ENCODE results near the gene SLX9.

The SLX9 gene

DNA sequence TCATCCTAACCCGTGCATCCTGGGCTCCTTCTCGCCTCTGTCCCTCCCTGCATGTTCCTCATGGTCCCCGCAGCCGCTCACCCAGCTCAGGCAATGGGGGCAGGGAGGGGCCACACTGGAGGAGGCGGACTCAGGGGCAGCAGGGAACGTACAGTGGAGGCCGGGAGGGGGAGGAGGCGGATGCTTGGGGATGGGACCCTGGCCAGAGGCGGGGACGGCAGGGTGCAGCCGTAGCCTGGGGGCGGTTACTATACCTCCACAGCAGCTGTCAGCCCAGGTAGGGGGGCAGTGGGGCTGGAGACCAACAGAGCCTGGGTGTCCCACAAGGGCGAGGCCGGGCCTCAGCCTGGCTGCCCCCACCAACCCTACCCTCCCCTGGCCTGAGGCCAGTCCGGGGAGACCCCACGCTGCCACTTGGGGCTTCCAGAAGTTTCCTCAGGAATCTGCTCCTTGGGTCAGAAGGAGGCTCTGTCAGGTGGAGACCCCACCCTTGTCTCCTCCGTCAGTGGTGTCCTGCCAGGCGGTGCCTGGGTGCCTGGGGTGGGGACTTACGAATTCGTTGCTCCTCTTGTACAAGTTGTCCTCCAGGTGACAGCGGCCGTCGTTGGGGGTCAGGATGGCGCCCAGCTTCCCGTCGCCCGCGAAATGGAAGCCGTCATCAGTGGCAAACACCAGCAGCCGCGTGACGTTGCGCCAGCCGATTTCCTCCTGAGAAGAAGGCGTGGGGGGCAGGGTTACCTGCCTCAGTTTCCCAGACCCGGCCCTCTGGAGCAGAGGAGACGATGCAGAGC is 39.9 kb upstream of the SLX9 start:
- no peaks in the 10 kb centered on the region for H3K4me1 ChIP-seq (ENCODE audit: insufficient read depth, low read length, severe bottlenecking)
- H3K9ac ChIP-seq (ENCODE audit: low read length) = no peak overlapping the region
- no peaks in the 10 kb centered on the region for H3K9me3 ChIP-seq (ENCODE audit: low read length)
- H3K4me2 ChIP-seq (ENCODE audit: low read length) = no peak overlapping the region
- no peak overlapping the region for H3K4me3 ChIP-seq (ENCODE audit: low read depth, low read length, poor library complexity, severe bottlenecking)
- H3F3A ChIP-seq (ENCODE audit: insufficient read depth, low read length) = no peaks in the 10 kb centered on the region
- TF ChIP-seq, protein P1, sequence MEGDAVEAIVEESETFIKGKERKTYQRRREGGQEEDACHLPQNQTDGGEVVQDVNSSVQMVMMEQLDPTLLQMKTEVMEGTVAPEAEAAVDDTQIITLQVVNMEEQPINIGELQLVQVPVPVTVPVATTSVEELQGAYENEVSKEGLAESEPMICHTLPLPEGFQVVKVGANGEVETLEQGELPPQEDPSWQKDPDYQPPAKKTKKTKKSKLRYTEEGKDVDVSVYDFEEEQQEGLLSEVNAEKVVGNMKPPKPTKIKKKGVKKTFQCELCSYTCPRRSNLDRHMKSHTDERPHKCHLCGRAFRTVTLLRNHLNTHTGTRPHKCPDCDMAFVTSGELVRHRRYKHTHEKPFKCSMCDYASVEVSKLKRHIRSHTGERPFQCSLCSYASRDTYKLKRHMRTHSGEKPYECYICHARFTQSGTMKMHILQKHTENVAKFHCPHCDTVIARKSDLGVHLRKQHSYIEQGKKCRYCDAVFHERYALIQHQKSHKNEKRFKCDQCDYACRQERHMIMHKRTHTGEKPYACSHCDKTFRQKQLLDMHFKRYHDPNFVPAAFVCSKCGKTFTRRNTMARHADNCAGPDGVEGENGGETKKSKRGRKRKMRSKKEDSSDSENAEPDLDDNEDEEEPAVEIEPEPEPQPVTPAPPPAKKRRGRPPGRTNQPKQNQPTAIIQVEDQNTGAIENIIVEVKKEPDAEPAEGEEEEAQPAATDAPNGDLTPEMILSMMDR (IDR thresholded peaks at IDR 0.05; ENCODE audit: low read length) = no peak
- peaks cover 4% of the 10 kb centered on the region; the same call in 1 of the 2 replicates for H3K27me3 ChIP-seq (ENCODE audit: insufficient read depth, low read length)
- H3K79me2 ChIP-seq (ENCODE audit: insufficient read depth, low read length) = no peaks in the 10 kb centered on the region
- no peaks in the 10 kb centered on the region for H3K36me3 ChIP-seq (ENCODE audit: insufficient read depth, low read length)
- no peak overlapping the region for H3K27ac ChIP-seq (ENCODE audit: low read depth, low read length, poor library complexity, severe bottlenecking)
- no peaks in the 10 kb centered on the region for H4K20me1 ChIP-seq (ENCODE audit: insufficient read depth, low read length)
- no peak overlapping the region for H2AFZ ChIP-seq (ENCODE audit: low read length)
- no peaks in the 10 kb centered on the region for H3K9me2 ChIP-seq (ENCODE audit: low read depth, low read length)

DNA sequence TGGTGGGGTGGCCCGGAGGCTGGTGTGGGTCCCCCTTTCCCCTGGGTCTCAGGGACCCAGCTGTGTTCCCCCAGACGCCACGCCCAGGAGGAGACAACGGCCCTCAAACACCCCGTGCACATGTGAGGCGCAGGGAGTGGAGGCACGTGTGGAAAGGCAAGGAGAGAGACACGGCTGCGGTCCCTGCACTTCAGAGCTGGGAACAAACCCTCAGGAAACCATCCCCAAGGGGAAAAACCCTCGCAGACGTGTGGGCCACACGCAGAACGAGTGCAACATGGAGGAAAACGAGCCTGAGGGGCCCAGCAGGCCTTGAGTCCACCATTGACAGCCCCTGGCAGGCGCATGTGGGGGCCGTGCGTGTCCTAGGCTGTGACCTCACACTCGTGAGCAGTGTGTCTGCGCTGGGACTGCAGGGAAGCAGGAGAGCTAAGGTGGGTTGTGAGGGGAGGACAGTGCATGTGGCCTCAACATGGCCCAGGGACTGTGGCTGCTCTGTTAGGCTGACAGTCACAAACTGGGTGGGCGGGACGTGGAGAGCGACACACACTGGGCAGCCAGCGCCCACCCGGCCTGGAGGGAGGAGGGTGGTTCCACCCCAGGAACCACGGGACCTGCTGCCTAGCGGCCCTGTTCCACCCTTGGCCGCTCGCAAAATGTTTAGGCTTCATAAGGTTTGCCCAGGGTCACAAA is 39.1 kb upstream of the SLX9 start:
- H3K4me2 ChIP-seq (ENCODE audit: low read length) = no peak overlapping the region
- no peak overlapping the region for H2AFZ ChIP-seq (ENCODE audit: low read length)
- H3K9ac ChIP-seq (ENCODE audit: low read length) = no peak overlapping the region
- no peaks in the 10 kb centered on the region for H3K9me3 ChIP-seq (ENCODE audit: low read length)
- H3K27me3 ChIP-seq (ENCODE audit: insufficient read depth, low read length) = peaks cover 4% of the 10 kb centered on the region; the same call in 1 of the 2 replicates
- no peak overlapping the region for H3K4me3 ChIP-seq (ENCODE audit: low read depth, low read length, poor library complexity, severe bottlenecking)
- TF ChIP-seq EZH2 (IDR thresholded peaks at IDR 0.05; ENCODE audit: borderline replicate concordance, low read length) = no peak
- TF ChIP-seq, protein P1 (IDR thresholded peaks at IDR 0.05; ENCODE audit: low read length) = no peak
- no peaks in the 10 kb centered on the region for H3K9me2 ChIP-seq (ENCODE audit: low read depth, low read length)
- H4K20me1 ChIP-seq (ENCODE audit: insufficient read depth, low read length) = no peaks in the 10 kb centered on the region
- H3K36me3 ChIP-seq (ENCODE audit: insufficient read depth, low read length) = no peaks in the 10 kb centered on the region
- no peaks in the 10 kb centered on the region for H3K4me1 ChIP-seq (ENCODE audit: insufficient read depth, low read length, severe bottlenecking)
- no peak overlapping the region for H3K27ac ChIP-seq (ENCODE audit: low read depth, low read length, poor library complexity, severe bottlenecking)
- H3K79me2 ChIP-seq (ENCODE audit: insufficient read depth, low read length) = no peaks in the 10 kb centered on the region
- no peaks in the 10 kb centered on the region for H3F3A ChIP-seq (ENCODE audit: insufficient read depth, low read length)

DNA sequence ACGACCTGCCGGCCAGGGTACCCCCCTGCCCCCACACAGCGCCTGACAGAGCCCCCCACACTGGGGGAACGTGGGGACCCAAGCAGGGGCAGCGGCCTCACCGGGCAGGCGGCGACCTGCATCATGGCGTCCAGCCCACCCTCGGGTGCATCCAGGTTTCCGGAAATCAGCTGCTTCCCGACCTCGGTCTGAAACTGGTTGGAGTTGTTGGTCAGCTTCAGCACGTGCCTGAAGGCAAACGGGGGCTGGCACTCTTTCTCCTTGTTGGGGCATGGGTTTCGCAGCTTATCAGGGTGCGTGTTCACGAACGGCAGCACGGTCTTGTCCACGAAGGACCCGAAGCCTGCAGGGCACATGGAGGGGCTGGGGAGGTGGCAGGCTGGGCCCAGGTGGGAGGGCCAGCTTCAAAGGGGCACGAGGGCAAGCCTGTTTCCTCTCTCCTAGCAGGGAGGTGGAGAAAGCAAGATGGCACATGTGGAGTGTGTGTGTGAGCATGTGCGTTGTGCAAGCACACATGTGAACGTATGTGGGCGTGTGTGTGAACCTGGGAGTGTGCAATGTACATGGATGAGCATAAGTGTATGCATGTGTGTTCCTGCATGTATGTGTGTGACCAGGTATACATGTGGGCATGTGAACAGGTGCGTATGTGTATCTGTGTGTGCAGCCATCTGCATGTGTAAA is 38.3 kb upstream of the SLX9 start:
- Histone ChIP-seq H4K20me1 (ENCODE audit: insufficient read depth, low read length) (no peaks in the 10 kb centered on the region), H3K36me3 (ENCODE audit: insufficient read depth, low read length) (no peaks in the 10 kb centered on the region), H3K27ac (ENCODE audit: low read depth, low read length, poor library complexity, severe bottlenecking) (no peak overlapping the region), H3F3A (ENCODE audit: insufficient read depth, low read length) (no peaks in the 10 kb centered on the region), H3K9me2 (ENCODE audit: low read depth, low read length) (no peaks in the 10 kb centered on the region), H3K27me3 (ENCODE audit: insufficient read depth, low read length) (peaks cover 4% of the 10 kb centered on the region; the same call in 1 of the 2 replicates), H3K4me1 (ENCODE audit: insufficient read depth, low read length, severe bottlenecking) (no peaks in the 10 kb centered on the region), H3K9me3 (ENCODE audit: low read length) (no peaks in the 10 kb centered on the region), H3K9ac (ENCODE audit: low read length) (no peak overlapping the region), H2AFZ (ENCODE audit: low read length) (no peak overlapping the region), H3K79me2 (ENCODE audit: insufficient read depth, low read length) (no peaks in the 10 kb centered on the region), H3K4me3 (ENCODE audit: low read depth, low read length, poor library complexity, severe bottlenecking) (no peak overlapping the region), H3K4me2 (ENCODE audit: low read length) (no peak overlapping the region)
- TF ChIP-seq, protein P1 (IDR thresholded peaks at IDR 0.05; ENCODE audit: low read length) = no peak
- TF ChIP-seq EZH2 (IDR thresholded peaks at IDR 0.05; ENCODE audit: borderline replicate concordance, low read length) = no peak
